HG03108 (cell line): ENCODE data around the gene BEAN1.
A peak's percentile ranks its signal among the peaks of the same experiment; 100 is the strongest.
"Not testable (repeated sequence)": the region's sequence is repeated elsewhere in the genome, so short reads cannot be mapped to it uniquely, and the experiment has no call there.

ENCODE experiments used
- ATAC-seq: cut with Tn5 transposase; IDR thresholded peaks from one replicate; pipeline ENCODE4 v1.9.1; 2021; ENCODE audit warnings: moderate library complexity; ENCODE audit not compliant: unreplicated experiment

The BEAN1 gene

GRCh38 chr16:66502020-66502913, 75.2 kb downstream of the BEAN1 start:
- no peak for ATAC-seq

- ATAC-seq = no peak
These were observed 75.9 kb downstream of the BEAN1 start for GRCh38 chr16:66503030-66503429.

- ATAC-seq = no peak
These were observed 76.5 kb downstream of the BEAN1 start for GRCh38 chr16:66503612-66504011.

GRCh38 chr16:66507731-66508239, 80.7 kb downstream of the BEAN1 start:
- ATAC-seq = no peak

GRCh38 chr16:66508248-66508913, 81.3 kb downstream of the BEAN1 start:
- ATAC-seq = no peak

GRCh38 chr16:66508914-66509496, 81.9 kb downstream of the BEAN1 start:
- no peak for ATAC-seq

- ATAC-seq = no peak
These were observed 82.5 kb downstream of the BEAN1 start for GRCh38 chr16:66509576-66509975.

- ATAC-seq = no peak
These were observed 83.2 kb downstream of the BEAN1 start for GRCh38 chr16:66510298-66510697.

- no peak for ATAC-seq
These were observed 83.9 kb downstream of the BEAN1 start for GRCh38 chr16:66510711-66511601.

GRCh38 chr16:66511602-66512271, 84.6 kb downstream of the BEAN1 start:
- no peak for ATAC-seq

GRCh38 chr16:66512272-66513110, 85.4 kb downstream of the BEAN1 start:
- ATAC-seq = no peak

- no peak for ATAC-seq
These were observed 86.1 kb downstream of the BEAN1 start for GRCh38 chr16:66513111-66513723.

GRCh38 chr16:66514391-66514790, 87.3 kb downstream of the BEAN1 start:
- not testable (repeated sequence) for ATAC-seq

- ATAC-seq = not testable (repeated sequence)
These were observed 88.0 kb downstream of the BEAN1 start for GRCh38 chr16:66514980-66515595.

- ATAC-seq = no peak
These were observed 88.8 kb downstream of the BEAN1 start for GRCh38 chr16:66515596-66516508.

- no peak for ATAC-seq
These were observed 89.4 kb downstream of the BEAN1 start for GRCh38 chr16:66516509-66516807.

GRCh38 chr16:66516808-66517585, 89.9 kb downstream of the BEAN1 start:
- peak; percentile 97 for ATAC-seq
